GM19099 (cell line): ENCODE data around the gene TOR2A.
A peak's percentile ranks its signal among the peaks of the same experiment; 100 is the strongest.

Source experiments
- POLR2A ChIP-seq: IDR thresholded peaks from 3 replicates; pipeline ENCODE4 v1.6.1; 2011; ENCODE audit warnings: low read depth; ENCODE audit not compliant: insufficient read length; ENCODE audit errors: extremely low read depth

TOR2A gene

GRCh38 chr9:127705577-127706379 lies 29.3 kb downstream of the TOR2A start:
- no peak for TF ChIP-seq POLR2A

DNA sequence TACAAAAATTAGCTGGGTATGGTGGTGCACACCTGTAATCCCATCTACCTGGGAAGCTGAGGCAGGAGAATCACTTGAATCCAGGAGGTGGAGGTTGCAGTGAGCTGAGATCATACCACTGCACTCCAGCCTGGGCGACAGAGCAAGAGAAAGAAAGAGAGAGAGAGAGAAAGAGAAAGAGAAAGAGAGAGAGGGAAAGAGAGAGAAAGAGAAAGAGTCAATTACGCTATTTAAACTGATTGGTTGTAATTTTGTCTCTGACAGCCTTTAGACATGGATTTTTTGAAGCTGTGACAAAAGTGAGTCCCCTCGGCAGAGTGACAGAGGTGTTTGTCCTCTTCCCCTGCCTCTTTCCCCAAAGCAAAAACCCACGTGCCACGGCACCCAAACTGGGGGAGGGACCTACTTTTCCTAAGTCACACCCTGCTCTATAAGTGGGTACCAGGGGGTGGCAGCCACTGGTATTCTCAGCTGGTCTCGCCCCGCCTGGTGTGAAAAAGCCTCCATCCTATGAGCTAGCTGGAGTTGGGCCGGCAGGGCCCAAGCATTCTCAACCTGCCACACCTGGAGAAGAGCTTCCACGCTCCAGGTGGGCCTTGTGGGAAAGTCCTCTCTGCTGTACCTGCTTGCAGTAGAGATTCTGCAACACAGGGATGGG lies 31.7 kb downstream of the TOR2A start:
- no peak for TF ChIP-seq POLR2A

- no peak for TF ChIP-seq POLR2A
These were observed 34.4 kb downstream of the TOR2A start for GRCh38 chr9:127700594-127701255.

DNA sequence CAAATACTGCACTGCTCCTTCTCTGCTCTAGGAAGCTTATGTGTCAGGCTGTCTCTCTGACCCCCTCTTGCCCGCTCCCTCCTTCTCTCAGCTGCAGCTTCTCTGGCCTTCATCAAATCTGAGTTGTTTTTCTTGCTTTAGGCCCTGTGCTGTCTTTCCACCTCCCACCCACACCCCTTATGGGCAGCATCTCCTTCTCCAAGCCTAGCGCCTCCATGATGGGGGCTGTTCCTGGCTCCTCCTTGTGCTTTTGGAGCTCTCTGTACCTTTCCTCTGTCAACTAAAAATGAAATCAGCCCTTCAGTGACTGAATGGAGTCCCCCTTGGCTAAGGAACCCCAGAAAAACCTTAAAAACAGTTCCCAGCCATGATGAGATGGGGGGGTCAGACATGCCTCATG lies 35.0 kb downstream of the TOR2A start:
- no peak for TF ChIP-seq POLR2A

DNA sequence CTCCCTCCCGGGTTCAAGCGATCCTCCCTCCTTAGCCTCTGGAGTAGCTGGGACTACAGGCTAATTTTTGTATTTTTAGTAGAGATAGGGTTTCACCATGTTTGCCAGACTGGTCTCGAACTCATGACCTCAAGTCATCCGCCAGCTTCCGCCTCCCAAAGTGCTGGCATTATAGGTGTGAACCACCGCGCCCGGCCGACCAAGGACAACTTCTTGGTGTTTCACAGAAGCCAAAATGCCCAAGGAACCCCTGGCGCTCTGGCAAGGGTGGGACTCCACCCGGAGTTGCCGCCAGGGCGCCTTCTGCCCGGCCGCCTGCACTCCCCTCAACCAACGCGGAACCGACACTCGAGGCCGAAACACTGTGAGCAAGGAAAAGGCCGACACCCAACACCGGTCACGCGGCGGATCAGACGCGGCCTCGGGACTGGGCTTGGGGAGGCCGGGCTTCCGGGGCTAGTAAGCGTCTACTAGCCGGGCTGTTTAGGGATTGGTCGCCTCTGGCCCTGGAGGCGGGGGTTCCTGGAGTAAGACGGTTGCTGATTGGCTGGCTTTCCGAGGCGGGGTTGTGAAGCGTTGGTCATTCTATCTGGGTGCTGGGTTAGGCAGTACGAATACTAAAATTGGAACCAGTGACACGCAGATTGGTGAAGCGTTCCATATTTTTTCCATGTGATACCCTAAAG lies 36.0 kb downstream of the TOR2A start:
- peak; percentile 54 for TF ChIP-seq POLR2A

GRCh38 chr9:127698386-127698785 lies 36.7 kb downstream of the TOR2A start:
- TF ChIP-seq POLR2A = no peak

GRCh38 chr9:127697575-127697974 lies 37.5 kb downstream of the TOR2A start:
- TF ChIP-seq POLR2A = no peak

- TF ChIP-seq POLR2A = no peak
These were observed 40.0 kb downstream of the TOR2A start for GRCh38 chr9:127694890-127695720.

DNA sequence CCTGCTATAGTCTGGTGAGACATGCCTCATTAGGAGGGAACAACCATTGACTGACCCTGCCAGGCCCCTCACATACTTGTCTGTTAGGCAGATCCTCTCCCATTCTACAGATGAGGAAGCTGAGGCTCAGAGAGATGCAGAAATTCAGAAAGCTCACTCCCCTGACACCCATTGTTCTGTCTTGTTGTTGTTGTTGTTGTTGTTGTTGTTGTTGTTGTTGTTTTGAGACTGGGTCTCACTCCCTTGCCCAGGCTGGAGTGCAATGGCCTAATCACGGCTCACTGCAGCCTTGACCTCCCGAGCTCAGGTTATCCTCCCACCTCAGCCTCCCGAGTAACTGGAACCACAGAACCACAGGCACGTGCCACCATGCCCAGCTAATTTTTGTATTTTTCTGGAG lies 41.4 kb downstream of the TOR2A start:
- TF ChIP-seq POLR2A = no peak

- TF ChIP-seq POLR2A = no peak
These were observed 42.0 kb downstream of the TOR2A start for GRCh38 chr9:127693143-127693542.

GRCh38 chr9:127692071-127692470 lies 43.0 kb downstream of the TOR2A start:
- no peak for TF ChIP-seq POLR2A

- no peak for TF ChIP-seq POLR2A
These were observed 44.4 kb downstream of the TOR2A start for GRCh38 chr9:127690735-127691134.

- no peak for TF ChIP-seq POLR2A
These were observed 45.6 kb downstream of the TOR2A start for GRCh38 chr9:127689329-127690000.

DNA sequence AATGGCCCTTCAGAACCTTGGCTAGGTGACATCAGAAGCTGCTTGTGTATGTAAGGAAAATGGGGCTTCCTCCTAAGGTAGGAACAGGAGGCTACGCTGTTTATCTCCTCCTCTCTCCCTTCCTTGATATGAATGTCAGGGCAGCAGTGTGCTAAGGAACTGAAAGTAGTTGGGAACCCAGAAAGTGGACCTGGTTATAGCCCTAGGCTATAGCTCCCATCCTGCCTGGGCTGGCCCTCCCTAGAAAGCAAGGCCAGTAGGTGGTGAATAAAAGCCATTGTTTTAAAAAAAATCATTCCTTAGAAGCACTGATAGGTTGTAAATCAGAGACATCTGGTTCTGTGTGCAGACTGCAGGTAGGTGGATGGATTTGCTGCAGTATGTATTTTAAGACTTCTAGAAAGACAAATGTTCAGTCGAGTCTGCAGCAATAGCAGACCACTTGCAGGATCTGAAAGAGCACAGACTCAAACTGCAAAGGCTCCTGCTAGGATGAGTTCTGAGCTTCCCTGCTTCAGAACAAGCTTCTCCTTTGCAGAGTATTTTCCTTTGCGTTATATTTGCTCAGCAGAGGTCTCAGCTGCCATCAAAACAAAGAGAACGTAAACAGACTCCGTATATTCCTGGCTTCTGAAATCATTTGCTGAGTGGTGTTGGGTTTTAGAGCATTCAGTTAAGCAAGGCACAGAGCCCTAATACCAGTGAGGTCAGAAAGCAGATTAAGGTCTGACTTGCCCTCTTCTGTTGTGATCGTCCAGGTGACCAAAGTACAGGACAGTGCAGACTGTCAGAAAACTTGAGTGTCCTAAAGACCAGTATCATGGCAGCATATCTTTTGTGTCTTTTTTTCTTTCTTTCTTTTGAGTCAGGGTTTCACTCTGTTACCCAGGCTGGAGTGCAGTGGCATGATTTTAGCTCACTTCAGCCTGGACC lies 48.4 kb downstream of the TOR2A start:
- no peak for TF ChIP-seq POLR2A
